Measurements from ENCODE around the gene GUCY2F.

The GUCY2F gene

GRCh38 chrX:109485470-109486340 lies 3.8 kb upstream of the GUCY2F start:
- peak; percentile 81 for TF ChIP-seq CTCF (IDR thresholded peaks at IDR 0.05)

DNA sequence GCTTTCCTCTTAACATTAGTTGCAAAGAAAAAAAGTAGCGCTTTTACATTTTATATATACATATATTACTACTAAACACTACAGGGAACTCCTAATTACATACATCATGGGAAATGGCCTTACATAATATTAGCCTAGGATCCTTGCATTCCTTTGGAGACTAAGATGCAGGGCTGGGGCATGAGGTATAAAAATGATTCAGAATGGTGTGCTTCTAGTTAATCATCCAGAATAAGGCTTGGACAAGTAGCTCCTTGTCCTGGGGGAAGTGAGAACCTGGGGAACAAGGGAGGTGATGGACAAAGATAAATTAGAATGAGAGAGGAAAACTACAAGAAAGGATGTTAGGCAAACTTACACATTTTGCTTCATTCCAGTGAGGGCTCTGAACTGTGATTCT lies 3.0 kb upstream of the GUCY2F start:
- no peak for TF ChIP-seq CTCF (IDR thresholded peaks at IDR 0.05)

GRCh38 chrX:109475174-109475891 lies 6.6 kb downstream of the GUCY2F start:
- peak; percentile 46; the same call in 1 of the 2 replicates for TF ChIP-seq CTCF (IDR thresholded peaks at IDR 0.05)

- no peak for TF ChIP-seq CTCF (IDR thresholded peaks at IDR 0.05)
These were observed 8.7 kb downstream of the GUCY2F start for GRCh38 chrX:109472939-109473735.

DNA sequence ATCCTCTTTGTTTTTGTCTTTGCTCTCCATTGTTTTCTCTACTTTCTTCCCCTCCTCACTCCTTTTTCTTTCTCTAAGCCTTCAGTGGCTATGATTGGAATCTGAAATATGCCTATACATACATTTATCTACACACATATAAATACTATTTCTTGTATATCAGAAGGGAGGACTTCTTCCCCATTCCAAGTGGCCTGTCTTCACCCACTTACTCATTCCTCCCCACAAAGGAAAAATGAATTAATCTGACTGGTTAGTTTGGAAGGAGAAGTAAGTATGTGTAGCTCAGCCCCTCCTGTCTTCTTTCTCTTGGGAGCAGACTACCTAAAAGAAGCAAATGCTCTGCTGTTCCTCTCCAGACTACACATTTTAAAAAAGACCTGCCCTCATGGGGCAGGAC lies 17.7 kb downstream of the GUCY2F start:
- TF ChIP-seq CTCF (IDR thresholded peaks at IDR 0.05): no peak

- no peak for TF ChIP-seq CTCF (IDR thresholded peaks at IDR 0.05)
These were observed 18.1 kb downstream of the GUCY2F start for GRCh38 chrX:109463784-109464183.

DNA sequence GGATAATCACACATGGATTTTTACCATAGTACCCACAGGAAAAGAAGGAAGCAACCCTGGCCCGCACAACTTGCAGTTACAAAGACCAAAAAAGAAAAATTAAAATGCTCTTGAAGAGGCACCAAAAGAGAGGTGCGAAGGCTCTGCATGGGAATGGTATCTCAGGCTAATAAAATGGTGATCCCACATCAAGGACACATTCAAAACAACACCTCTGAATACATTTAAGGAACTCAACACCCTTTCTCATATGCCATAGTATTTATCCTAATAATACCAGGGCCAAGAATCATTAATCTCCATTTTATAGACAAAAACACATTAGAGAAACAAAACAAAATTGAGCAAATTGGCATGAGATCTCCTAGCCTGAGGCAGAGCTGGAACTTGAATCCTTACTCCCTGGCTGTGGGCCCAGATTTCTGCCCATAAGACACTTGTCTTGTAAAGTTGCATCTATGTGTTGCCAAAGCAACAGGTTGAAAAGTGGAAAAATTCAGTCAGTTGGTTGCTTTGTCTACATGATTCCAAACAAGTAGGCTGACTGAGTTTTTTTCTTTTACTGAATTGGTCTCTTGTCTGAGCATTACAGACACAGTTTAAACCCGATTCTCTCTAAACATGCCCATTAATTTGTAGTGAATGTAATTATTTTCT lies 33.5 kb downstream of the GUCY2F start:
- no peak for TF ChIP-seq CTCF (IDR thresholded peaks at IDR 0.05)

Data from LNCAP (cell line).